Tibial nerve (tissue), 4 donors: ENCODE results near the gene ZNF662. TPM values are rescaled to one million over a fixed set of nuclear protein-coding genes. Genes with fewer than 3 reads are reported as not detected.
"Not testable (repeated sequence)": the region's sequence is repeated elsewhere in the genome, so short reads cannot be mapped to it uniquely, and the experiment has no call there.

Source experiments
- DNase-seq, 2 donors: peaks; one replicate each; pipeline ENCODE4 v3.0.0-alpha.2; 2019; ENCODE audit warnings: low spot score in 2 of 2
- H3K27ac ChIP-seq, 4 donors: fragments of 200-600 bp; sonication (generic) in 3 of 4; one replicate each; pipeline ENCODE4 v1.5.1; 2017 to 2019; ENCODE audit warnings: mild to moderate bottlenecking in 1 of 4
- H3K27me3 ChIP-seq, 2 donors: fragments of 200-600 bp; sonication (generic) in 1 of 2; one replicate each; pipeline versions ENCODE4 v1.5.1 to v1.6.0; 2017 to 2019
- H3K36me3 ChIP-seq, 3 donors: fragments of 200-600 bp; sonication (generic); one replicate each; pipeline ENCODE4 v1.5.1; 2018 to 2019
- H3K4me1 ChIP-seq, 4 donors: fragments of 200-600 bp; sonication (generic) in 3 of 4; one replicate each; pipeline ENCODE4 v1.5.1; 2017 to 2019
- H3K4me3 ChIP-seq, 4 donors: fragments of 200-600 bp; sonication (generic) in 3 of 4; one replicate each; pipeline ENCODE4 v1.5.1; 2017 to 2019; ENCODE audit warnings: mild to moderate bottlenecking in 1 of 4, moderate library complexity in 1 of 4
- H3K9me3 ChIP-seq, 4 donors: fragments of 200-600 bp; sonication (generic) in 3 of 4; one replicate each; pipeline ENCODE4 v1.5.1; 2017 to 2019
- EP300 ChIP-seq, 2 donors: sonication (generic); formaldehyde crosslinking; IDR thresholded peaks; one replicate each; pipeline ENCODE4 v1.6.1; 2017; ENCODE audit warnings: antibody characterized with exemption in 2 of 2, mild to moderate bottlenecking in 1 of 2
- POLR2A ChIP-seq, 2 donors: fragments of 450-650 bp; IDR thresholded peaks; one replicate each; pipeline ENCODE4 v1.6.1; 2017; ENCODE audit warnings: antibody characterized with exemption in 2 of 2, mild to moderate bottlenecking in 2 of 2, moderate library complexity in 2 of 2
- whole genome bisulfite sequencing, 2 donors: methylation state at CpG; one replicate each; pipeline ENCODE4 v1.1.5; 2018; 5-methylcytosine and 5-hydroxymethylcytosine counted together
- total RNA-seq, 4 donors: library from RNA; depleted of rRNA; stranded (reverse); fragments of >200 nt; gene quantifications; one replicate each; pipeline ENCODE4 v1.1.0, GENCODE V29; 2016
- TF ChIP-seq, protein P1 (sequence below), 5 experiments: fragments of 200-600 bp in 3 of 5; fragments of 450-650 bp in 2 of 5; sonication (generic) in 3 of 5; IDR thresholded peaks; one replicate each; pipeline ENCODE4 v1.5.1; 2016 to 2019; ENCODE audit warnings: antibody characterized with exemption in 5 of 5, mild to moderate bottlenecking in 3 of 5, moderate library complexity in 2 of 5

ZNF662 gene
- total RNA-seq, 4 donors from 2014 or later, result 9.0 to 20.0 (median 16.7) TPM

DNA sequence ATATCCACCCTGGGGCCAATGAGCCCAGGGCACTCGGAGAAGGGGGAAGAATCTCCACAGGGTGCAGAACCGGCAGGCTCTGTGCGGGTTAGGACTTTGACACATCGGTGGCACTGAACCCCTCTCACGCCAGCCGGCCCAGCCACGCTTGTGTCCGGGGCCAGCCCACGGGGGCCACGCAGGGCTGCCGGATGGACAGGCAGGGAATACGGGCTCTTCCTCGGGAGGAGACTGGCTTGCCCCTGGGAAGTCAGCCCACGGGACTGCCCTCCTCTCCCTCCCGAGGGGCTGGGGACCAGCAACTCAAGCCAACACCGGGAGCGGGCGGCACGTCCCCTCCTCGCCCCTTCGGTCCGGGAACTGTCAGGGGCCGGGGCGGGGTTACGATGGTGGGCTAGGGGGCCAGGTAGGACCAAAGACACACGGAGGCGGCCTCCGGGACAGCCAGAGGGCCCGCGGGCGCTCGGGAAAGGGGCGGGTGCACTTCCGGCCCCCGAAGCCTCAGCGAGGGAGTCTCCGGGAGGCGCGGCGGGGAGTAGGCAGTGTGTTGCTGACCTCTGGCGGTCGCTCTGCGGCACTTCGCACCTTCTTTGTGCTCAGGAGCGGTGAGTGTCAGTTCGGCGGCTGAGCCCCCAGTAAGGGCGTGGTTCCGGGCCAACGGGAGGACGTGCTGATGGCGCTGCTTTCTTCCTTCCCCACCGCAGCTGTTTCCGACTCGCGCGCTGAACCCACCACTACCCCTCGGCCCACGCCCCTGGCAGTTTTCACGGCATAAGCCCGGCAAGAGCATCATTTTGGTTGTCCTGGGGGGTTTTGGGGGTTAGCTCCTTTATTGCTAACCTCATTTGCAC lies 25.1 kb upstream of the ZNF662 start:
- peaks cover 0 to 15% (median 2%) of the 10 kb centered on the region in 4 donors for H3K4me1 ChIP-seq
- peak overlapping the region; percentile 77 to 90 (median 86) for H3K27ac ChIP-seq
- no peaks in the 10 kb centered on the region for H3K27me3 ChIP-seq
- H3K36me3 ChIP-seq, result no peaks in the 10 kb centered on the region
- H3K4me3 ChIP-seq, result peak overlapping the region; percentile 50 to 77 (median 68)
- 2 to 6% methylated on average over 36 to 52 of the region's 61 CpGs for WGBS, 2 donors
- TF ChIP-seq, protein P1, sequence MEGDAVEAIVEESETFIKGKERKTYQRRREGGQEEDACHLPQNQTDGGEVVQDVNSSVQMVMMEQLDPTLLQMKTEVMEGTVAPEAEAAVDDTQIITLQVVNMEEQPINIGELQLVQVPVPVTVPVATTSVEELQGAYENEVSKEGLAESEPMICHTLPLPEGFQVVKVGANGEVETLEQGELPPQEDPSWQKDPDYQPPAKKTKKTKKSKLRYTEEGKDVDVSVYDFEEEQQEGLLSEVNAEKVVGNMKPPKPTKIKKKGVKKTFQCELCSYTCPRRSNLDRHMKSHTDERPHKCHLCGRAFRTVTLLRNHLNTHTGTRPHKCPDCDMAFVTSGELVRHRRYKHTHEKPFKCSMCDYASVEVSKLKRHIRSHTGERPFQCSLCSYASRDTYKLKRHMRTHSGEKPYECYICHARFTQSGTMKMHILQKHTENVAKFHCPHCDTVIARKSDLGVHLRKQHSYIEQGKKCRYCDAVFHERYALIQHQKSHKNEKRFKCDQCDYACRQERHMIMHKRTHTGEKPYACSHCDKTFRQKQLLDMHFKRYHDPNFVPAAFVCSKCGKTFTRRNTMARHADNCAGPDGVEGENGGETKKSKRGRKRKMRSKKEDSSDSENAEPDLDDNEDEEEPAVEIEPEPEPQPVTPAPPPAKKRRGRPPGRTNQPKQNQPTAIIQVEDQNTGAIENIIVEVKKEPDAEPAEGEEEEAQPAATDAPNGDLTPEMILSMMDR (IDR thresholded peaks at IDR 0.05), result peak; percentile 83 to 98 (median 88)
- peak in 1 of 2 donors; percentile 18 for TF ChIP-seq POLR2A (IDR thresholded peaks at IDR 0.05)
- TF ChIP-seq EP300 (IDR thresholded peaks at IDR 0.05), result peak; percentile 26 to 68
- DNase-seq, result peak; percentile 70 to 76
- H3K9me3 ChIP-seq, result no peaks in the 10 kb centered on the region

DNA sequence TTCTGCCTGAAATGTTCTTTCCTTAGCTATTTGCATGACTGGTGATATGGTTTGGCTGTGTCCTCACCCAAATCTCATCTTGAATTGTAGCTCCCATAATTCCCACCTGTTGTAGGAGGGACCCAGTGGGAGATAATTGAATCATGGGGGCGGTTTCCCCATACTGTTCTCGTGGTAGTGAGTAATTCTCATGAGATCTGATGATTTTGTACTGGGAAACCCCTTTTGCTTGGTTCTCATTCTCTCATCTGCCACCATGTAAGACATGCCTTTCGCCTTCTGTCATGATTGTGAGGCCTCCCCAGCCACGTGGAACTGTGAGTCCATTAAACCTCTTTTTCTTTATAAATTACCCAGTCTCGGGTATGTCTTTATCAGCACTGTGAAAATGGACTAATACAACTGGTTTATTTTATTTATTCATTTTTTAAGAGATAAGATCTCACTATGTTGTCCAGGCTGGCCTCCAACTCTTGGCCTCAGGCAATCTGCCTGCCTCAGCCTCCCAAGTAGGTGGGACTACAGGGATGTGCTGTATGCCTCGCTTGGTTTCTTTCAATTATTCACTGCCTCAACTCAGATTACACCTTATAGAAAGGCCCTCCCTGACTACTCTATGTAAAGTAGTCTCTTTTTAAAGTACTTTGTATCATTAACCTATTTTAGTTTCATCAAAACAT lies 22.6 kb upstream of the ZNF662 start:
- not testable (repeated sequence) for H3K4me3 ChIP-seq, H3K27ac ChIP-seq, H3K9me3 ChIP-seq, DNase-seq, H3K36me3 ChIP-seq, H3K27me3 ChIP-seq
- 75 to 84% methylated on average over 6 of the region's 6 CpGs for WGBS, 2 donors
- H3K4me1 ChIP-seq, result peaks cover 0 to 15% (median 2%) of the 10 kb centered on the region in 4 donors

DNA sequence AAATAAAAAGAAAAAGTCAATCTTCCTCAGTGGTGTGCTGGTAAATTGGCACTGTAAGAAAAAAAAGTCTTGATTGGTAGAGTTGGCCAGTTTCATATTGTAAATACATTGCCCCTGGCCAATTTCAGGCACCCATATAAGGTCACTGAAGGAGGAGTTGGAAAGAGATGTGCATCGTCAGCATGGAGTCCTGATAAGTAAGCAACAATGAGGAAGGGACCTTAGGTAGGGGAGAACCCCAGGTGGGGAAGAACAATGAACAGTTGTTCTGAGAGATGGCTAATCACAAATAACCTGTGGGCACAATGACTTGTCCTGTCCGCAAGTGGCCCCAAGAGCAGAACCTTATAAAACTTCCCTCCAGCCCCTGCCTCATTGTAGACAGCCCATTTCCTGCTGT lies 21.6 kb upstream of the ZNF662 start:
- H3K4me3 ChIP-seq, result no peak overlapping the region
- TF ChIP-seq POLR2A (IDR thresholded peaks at IDR 0.05), result no peak
- TF ChIP-seq EP300 (IDR thresholded peaks at IDR 0.05), result no peak
- TF ChIP-seq, protein P1 (IDR thresholded peaks at IDR 0.05), result no peak
- WGBS, 2 donors, result 76 to 86% methylated on average over 2 of the region's 2 CpGs

DNA sequence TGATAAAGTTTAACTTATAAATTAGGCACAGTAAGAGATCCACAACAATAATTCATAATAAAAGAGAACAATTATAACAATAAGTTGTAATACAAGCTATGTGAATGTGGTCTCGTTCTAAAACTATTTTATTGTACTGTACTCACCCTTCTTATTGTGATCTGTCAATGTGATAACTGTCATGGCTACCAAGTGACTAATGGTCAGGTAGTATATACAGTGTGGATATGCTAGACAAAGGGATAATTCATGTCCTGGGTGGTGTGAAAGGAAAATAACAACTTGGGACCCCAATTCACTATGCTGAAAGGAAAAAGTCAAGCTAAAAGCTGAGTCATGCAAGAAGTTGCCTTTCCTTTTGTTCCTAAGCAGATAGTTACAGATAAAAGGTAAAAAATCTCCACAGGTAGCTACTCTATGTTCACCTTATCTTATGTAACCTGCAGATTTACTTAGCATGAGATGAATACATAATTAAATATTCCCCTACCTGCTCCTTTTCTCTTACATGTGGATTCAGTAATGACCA lies 19.6 kb upstream of the ZNF662 start:
- no peak overlapping the region for H3K27ac ChIP-seq
- peaks cover 0 to 5% (median under 1%) of the 10 kb centered on the region in 4 donors for H3K4me1 ChIP-seq
- no peak for TF ChIP-seq EP300 (IDR thresholded peaks at IDR 0.05)
- TF ChIP-seq, protein P1 (IDR thresholded peaks at IDR 0.05), result no peak
- no peak for TF ChIP-seq POLR2A (IDR thresholded peaks at IDR 0.05)
- DNase-seq, result no peak
- H3K9me3 ChIP-seq, result no peaks in the 10 kb centered on the region
- no peaks in the 10 kb centered on the region for H3K27me3 ChIP-seq
- no peaks in the 10 kb centered on the region for H3K36me3 ChIP-seq
- no peak overlapping the region for H3K4me3 ChIP-seq
- WGBS, 2 donors, result 72 to 88% methylated on average over 1 of the region's 1 CpG

More for the DNA sequence above, 21.6 kb upstream of the ZNF662 start:
- H3K36me3 ChIP-seq, result no peaks in the 10 kb centered on the region
- no peaks in the 10 kb centered on the region for H3K9me3 ChIP-seq
- H3K27me3 ChIP-seq, result no peaks in the 10 kb centered on the region
- H3K4me1 ChIP-seq, result peaks cover 0 to 15% (median 2%) of the 10 kb centered on the region in 4 donors
- no peak for DNase-seq
- no peak overlapping the region for H3K27ac ChIP-seq

DNA sequence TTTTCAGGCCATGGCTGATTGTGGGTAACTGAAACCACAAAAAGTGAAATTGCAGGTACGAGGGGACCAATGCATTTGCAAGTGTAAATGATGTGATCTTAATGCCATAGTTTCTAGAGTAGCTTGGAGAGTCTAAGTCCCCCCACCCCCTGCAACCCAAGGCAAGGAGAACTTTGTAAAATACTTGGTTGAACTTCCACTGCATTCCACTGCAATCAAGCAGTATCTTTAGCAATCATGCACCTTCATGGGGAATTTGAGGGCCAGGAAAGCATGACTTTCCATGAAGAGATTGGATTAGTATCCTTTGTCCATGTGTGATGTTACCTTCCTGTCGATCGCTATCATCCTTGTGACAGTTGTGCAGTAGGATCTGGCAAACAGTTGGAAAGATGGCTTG lies 18.9 kb upstream of the ZNF662 start:
- DNase-seq, result no peak
- TF ChIP-seq, protein P1 (IDR thresholded peaks at IDR 0.05), result no peak
- no peaks in the 10 kb centered on the region for H3K27me3 ChIP-seq
- H3K4me3 ChIP-seq, result no peak overlapping the region
- no peaks in the 10 kb centered on the region for H3K9me3 ChIP-seq
- no peaks in the 10 kb centered on the region for H3K4me1 ChIP-seq
- no peak overlapping the region for H3K27ac ChIP-seq
- no peaks in the 10 kb centered on the region for H3K36me3 ChIP-seq
- 74 to 90% methylated on average over 3 of the region's 3 CpGs for WGBS, 2 donors
